Endometrium (tissue), 2 donors: Measurements from ENCODE around the gene SNX27.
"Not testable (repeated sequence)": the region's sequence is repeated elsewhere in the genome, so short reads cannot be mapped to it uniquely, and the experiment has no call there.

Experiments
- FAIRE-seq: peaks from 2 replicates; lab custom pipeline; 2012; peaks lifted over from hg19 to GRCh38; lab: Jason Lieb, UNC
- donor health status: control.
- donor health status: control.

SNX27 gene

GRCh38 chr1:151611832-151612500, at the start of gene SNX27:
Gene SNX27 (plus strand): TSS chr1:151612050. CDS start chr1:151612202, 152 bp downstream.
- FAIRE-seq = no peak

DNA sequence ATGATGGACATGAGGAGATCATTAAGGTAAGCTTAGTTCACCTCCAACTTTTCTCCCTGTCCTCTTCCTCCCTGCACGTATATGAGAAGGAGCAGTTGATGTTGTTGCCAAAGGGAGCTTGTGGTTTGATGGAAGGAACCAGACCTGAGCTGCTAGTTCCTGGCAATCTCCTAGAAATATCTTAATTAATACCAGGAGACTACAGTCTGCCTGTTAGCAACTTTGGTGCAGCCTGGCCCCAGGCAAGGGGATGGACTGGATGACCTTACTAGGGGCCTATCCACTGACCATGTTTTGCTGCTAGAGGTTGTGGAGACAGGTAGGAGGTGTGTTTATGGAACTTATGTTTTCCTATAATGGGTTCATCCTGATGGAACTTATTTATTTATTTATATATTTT, 49.2 kb upstream of the SNX27 start:
- no peak for FAIRE-seq

- no peak for FAIRE-seq
These were observed 48.5 kb upstream of the SNX27 start for GRCh38 chr1:151563376-151563775.

GRCh38 chr1:151565502-151566189, 46.2 kb upstream of the SNX27 start:
- FAIRE-seq = no peak

GRCh38 chr1:151568626-151569088, 43.2 kb upstream of the SNX27 start:
- no peak for FAIRE-seq

- FAIRE-seq = no peak
These were observed 41.0 kb upstream of the SNX27 start for GRCh38 chr1:151570819-151571218.

DNA sequence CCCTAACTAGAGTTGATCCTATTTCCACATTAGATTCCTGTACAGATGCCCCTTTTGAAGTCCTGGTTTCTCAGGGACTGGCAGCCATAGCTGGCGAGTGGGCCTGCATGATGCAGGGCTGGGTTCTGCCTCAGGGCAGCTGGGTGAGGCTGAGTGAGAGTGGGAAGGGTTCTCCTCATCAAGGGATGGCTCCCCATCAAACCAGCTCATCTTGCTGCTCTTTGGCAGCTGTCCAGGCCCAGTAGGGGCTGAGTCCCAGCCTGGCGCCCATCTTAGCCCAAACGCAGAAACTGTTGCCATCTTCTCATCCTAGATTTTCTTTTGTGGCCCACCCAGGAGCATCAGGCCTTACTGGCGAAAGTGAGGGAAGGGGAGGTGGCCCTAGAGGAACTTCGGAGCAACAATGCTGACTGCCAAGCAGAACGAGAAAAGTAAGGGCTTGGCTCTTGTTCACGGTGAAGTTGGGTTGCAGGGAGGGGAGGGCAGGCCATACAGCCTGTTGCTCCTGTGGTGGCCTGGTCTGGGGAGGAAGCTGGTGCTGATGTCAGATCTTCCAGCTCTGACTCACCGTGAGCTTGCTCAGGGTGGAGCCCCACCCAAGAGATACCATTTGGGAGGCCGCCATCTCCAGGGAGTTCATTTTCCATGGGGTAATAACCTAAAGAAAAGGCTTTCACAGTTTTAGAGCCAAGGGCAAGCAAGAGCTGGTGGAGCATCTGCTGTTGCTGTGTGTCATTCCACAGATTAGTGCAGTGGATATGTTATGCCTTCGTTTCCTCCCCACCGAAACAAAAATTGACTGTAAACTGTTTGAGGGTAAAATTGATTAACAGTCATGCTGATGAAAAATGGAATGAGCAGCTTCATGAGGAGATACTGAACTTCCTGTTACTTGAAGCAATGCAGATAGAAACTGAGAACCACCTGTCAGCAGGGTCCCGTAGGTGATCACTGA, 37.0 kb upstream of the SNX27 start:
- FAIRE-seq = no peak

DNA sequence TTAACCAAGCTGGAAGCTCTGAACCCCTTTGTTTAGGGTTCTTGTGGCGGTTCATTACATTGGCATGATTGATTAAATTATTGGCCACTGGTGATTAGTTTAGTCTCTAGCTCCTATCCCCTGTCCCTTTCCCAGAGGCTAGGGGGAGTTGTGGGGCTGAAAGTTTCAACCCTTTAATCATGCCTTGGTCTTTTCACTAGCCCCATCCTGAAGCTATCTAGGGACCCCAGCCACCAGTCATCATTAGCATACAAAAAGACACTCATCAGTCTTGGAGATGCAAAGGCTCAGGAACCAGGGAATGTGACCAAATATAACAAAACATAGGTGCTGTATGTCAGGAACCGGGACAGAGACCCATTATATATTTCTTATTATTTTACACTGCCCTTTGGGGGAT, 34.7 kb upstream of the SNX27 start:
- no peak for FAIRE-seq

DNA sequence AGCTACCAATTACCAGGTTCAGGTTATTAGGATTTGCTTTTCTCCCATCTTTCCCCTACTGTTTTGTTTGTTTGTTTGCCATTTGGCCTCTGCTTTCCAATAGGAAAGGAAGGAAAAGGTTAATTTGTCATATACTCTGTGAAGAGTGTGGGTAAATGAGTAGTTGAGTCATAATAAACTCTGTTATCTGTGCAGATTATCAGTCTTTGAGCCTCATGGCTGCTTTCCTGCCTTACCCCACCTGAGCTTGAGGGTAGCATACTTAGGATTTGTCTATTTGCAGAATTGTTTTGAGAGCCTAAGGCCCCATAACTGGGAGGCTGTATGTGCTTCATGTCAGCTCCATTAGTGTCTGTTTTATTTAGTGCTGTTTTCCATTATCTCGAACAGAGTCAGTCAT, 32.9 kb upstream of the SNX27 start:
- FAIRE-seq = no peak

DNA sequence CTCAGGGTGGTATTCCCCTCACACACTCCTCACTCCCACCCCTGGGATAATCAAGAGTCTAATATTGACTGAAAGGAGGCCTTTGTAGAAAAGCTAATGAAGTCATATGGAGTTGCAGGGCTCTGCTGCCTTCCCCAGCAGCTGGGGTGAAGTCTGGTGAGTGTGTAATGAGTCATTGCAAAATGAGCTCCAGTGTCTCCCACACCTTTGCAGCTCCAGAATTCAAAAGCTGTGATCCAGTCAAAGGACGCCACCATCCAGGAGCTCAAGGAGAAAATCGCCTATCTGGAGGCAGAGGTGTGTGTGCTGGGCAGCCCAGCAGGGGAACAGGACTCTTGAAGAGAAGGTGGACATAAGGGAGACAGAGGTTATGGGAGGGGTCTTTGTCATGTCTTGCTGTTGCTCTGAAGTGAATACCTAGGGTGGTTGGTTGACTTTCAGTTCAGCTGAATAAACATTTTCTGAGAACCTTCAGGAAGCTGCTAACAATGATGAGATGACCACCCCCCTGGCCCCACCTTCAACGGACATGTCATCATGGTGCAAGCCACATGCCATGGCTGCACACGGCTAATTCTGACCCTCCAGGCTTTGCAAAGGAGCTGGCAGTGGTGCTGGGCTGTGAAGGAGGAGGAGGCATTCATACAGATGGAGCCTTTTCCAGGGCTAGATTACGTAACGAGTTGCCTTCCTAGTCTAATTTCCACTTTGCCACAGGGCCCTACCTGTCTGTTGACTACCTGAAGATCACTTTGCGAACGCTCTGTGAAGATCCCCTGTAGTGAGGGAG, 32.2 kb upstream of the SNX27 start:
- FAIRE-seq = no peak

GRCh38 chr1:151581451-151581850, 30.4 kb upstream of the SNX27 start:
- no peak for FAIRE-seq

DNA sequence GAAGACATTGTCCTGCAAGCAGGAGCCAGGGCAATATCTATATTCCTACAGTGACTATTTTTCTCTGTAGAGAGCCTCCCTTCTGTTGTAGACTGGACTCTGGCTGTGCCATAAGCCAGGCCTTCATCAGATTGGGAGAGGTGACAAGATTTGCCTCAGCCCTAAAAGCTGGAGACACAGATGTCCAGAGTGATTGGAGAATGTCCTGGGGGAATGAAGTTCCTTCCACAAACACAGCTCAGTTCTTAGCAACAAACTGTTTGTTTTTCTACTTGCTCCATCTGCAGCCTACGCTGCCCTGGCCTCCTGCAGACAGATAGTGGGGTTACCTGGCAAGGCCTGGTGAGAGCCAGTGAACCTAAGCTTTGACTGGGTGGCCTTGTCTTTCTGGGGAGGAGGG, 29.9 kb upstream of the SNX27 start:
- no peak for FAIRE-seq

DNA sequence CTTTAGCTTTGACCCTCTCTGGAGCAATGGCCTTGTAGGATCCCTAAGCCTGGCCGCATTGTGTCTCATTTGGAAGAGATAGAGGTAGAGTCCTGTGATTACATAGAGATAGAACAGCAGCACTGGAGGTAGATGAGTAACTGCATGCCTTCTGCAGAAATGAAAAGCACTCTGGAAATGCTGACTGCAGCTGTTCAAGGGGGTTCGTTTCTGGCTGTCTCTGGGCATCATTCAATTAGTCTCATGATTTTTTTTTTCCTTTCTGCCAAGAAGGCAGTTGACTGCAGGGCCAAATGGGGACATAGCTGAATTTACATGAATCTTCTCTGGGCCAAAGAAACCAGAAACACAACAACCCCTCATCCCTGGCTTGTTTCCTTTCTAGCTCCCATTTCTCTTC, 28.1 kb upstream of the SNX27 start:
- no peak for FAIRE-seq

DNA sequence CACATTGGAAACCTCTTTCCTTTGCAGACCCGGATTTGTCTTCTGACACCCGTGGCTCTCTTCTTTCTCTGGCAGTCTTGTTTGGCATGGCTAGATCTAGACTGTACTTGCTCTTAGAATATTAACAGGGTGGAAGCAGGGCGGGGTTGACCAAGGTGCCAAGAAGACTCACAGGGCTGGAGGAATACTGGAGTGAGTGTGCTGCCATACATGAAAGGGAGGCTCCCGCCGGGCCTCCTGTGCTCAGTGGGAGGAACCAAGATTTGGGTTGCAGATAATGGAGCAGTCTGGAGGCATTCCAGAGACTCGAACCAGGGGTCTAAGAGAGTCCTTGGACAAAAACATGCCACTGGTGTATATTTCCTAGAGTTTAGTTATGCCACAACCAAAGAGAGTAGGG, 27.6 kb upstream of the SNX27 start:
- no peak for FAIRE-seq

GRCh38 chr1:151584780-151585179, 27.1 kb upstream of the SNX27 start:
- FAIRE-seq = no peak

- no peak for FAIRE-seq
These were observed 26.2 kb upstream of the SNX27 start for GRCh38 chr1:151585622-151586021.

DNA sequence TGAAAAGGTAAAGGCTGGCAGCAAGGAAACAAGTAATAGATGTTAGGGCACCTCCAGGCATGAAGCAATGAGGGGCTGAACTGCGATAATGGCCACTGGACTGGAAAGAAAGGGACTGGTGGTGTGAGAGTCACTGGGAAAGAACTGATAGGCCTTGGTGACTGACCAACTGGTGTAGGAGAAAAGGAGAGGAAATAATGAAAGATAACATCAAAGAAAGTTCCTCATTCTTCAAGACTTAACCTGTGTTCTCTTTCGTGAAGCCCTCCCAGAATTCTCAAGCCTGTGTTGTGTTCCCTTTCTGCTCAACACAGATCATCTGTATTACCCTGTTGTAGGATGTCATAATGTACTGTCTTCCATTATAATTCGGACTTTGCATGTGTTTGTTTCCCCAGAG, 20.9 kb upstream of the SNX27 start:
- no peak for FAIRE-seq

- FAIRE-seq = no peak
These were observed 18.1 kb upstream of the SNX27 start for GRCh38 chr1:151593730-151594129.

GRCh38 chr1:151594143-151594625, 17.7 kb upstream of the SNX27 start:
- FAIRE-seq = no peak

GRCh38 chr1:151596166-151596953, 15.5 kb upstream of the SNX27 start:
- no peak for FAIRE-seq

DNA sequence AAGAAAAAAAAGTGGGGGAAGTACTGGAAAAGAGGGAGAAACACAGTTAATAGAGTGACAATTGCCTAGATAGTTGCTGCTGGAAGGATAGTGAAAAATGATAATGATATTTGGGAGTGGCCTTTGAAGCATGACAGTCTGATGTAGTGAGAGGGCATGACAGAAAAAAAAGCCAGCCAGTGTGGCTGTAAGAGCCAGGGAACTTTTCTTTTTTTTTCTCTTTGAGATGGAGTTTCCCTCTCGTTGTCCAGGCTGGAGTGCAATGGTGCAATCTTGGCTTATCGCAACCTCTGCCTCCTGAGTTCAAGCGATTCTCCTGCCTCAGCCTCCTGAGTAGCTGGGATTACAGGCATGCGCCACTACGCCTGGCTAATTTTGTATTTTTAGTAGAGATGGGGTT, 9.3 kb upstream of the SNX27 start:
- FAIRE-seq = not testable (repeated sequence)
